Muscle layer of duodenum (tissue), 2 donors: ENCODE results near the gene NUDT16.
A peak's percentile ranks its signal among the peaks of the same experiment; 100 is the strongest.
"Not testable (repeated sequence)": the region's sequence is repeated elsewhere in the genome, so short reads cannot be mapped to it uniquely, and the experiment has no call there.

Experiments
- H3K27ac ChIP-seq: one replicate; pipeline ENCODE4 v1.7.0; 2013; ENCODE audit warnings: mild to moderate bottlenecking, low read length
- H3K27me3 ChIP-seq: one replicate; pipeline ENCODE4 v1.7.0; 2013; ENCODE audit warnings: low read depth, mild to moderate bottlenecking, control low read depth, low read length
- H3K36me3 ChIP-seq, 2 donors: one replicate each; pipeline ENCODE4 v1.7.0; 2013; ENCODE audit warnings: low read length in 2 of 2, control low read depth in 1 of 2, mild to moderate bottlenecking in 1 of 2; ENCODE audit not compliant: insufficient read depth in 2 of 2, control insufficient read depth in 1 of 2
- H3K4me1 ChIP-seq, 2 donors: one replicate each; pipeline ENCODE4 v1.7.0; 2013; ENCODE audit warnings: low read length in 2 of 2, mild to moderate bottlenecking in 2 of 2, control low read depth in 1 of 2, moderate library complexity in 1 of 2; ENCODE audit not compliant: insufficient read depth in 2 of 2, control insufficient read depth in 1 of 2
- H3K4me3 ChIP-seq, 2 donors: one replicate each; pipeline ENCODE4 v1.7.0; 2013; ENCODE audit warnings: low read length in 2 of 2, low read depth in 1 of 2, mild to moderate bottlenecking in 1 of 2
- H3K9me3 ChIP-seq, 2 donors: one replicate each; pipeline ENCODE4 v1.7.0; 2013; ENCODE audit warnings: low read length in 2 of 2, control low read depth in 1 of 2, mild to moderate bottlenecking in 1 of 2; ENCODE audit not compliant: control insufficient read depth in 1 of 2
- donor health status: healthy.

The NUDT16 gene

DNA sequence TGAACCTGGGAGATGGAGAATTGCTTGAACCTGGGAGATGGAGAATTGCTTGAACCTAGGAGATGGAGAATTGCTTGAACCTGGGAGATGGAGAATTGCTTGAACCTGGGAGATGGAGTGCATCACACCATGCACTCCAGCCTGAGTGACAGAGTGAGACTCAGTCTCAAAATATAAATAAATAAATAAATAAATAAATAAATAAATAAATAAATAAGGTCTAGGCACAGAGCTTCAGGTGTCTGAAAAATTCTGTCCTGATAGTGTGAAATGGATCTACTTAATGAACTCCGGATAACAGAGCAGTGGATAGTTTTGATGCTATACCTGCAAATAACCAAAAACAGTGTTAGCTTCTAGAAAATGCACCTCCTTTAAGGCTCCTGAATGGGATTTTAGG lies 24.3 kb upstream of the NUDT16 start:
- no peaks in the 10 kb centered on the region for H3K36me3 ChIP-seq
- peaks cover 0 to 12% of the 10 kb centered on the region in 2 donors for H3K4me1 ChIP-seq
- no peak overlapping the region for H3K27ac ChIP-seq
- H3K9me3 ChIP-seq: no peaks in the 10 kb centered on the region
- no peak overlapping the region for H3K4me3 ChIP-seq
- H3K27me3 ChIP-seq: no peaks in the 10 kb centered on the region

- no peak overlapping the region for H3K4me3 ChIP-seq
- no peaks in the 10 kb centered on the region for H3K9me3 ChIP-seq
- no peaks in the 10 kb centered on the region for H3K27me3 ChIP-seq
- H3K27ac ChIP-seq: no peak overlapping the region
- no peaks in the 10 kb centered on the region for H3K36me3 ChIP-seq
- H3K4me1 ChIP-seq: peaks cover 0 to 15% of the 10 kb centered on the region in 2 donors
Measured at GRCh38 chr3:131360191-131360755, 21.3 kb upstream of the NUDT16 start.

DNA sequence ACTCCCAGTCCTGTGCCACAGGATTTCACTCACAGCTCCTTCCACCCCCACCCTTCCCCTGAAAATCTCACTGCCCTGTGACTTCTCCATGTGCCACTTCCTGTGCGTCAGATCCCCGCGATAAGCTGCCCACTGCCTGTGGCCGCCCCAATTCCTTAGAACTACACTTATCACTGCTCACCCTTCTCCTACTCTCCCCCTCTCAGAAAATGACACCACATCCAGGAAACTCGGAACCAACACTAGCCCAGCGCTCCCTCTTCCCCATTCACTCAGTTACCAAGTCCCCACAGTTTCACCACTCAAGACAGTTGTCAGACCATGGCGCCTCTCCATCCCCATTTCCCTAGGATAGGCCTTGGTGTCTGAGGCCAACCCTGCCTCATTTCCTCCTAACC lies 20.5 kb upstream of the NUDT16 start:
- H3K4me3 ChIP-seq: peak overlapping the region; percentile 45 to 83
- not testable (repeated sequence) for H3K27me3 ChIP-seq, H3K36me3 ChIP-seq, H3K9me3 ChIP-seq
- H3K4me1 ChIP-seq: peaks cover 0 to 15% of the 10 kb centered on the region in 2 donors
- H3K27ac ChIP-seq: peak overlapping the region; percentile 43

GRCh38 chr3:131361464-131362421 lies 19.8 kb upstream of the NUDT16 start:
- no peaks in the 10 kb centered on the region for H3K9me3 ChIP-seq
- peak overlapping the region; percentile 45 to 83 for H3K4me3 ChIP-seq
- no peaks in the 10 kb centered on the region for H3K27me3 ChIP-seq
- peak overlapping the region; percentile 51 for H3K27ac ChIP-seq
- H3K4me1 ChIP-seq: peaks cover 0 to 15% of the 10 kb centered on the region in 2 donors
- no peaks in the 10 kb centered on the region for H3K36me3 ChIP-seq

DNA sequence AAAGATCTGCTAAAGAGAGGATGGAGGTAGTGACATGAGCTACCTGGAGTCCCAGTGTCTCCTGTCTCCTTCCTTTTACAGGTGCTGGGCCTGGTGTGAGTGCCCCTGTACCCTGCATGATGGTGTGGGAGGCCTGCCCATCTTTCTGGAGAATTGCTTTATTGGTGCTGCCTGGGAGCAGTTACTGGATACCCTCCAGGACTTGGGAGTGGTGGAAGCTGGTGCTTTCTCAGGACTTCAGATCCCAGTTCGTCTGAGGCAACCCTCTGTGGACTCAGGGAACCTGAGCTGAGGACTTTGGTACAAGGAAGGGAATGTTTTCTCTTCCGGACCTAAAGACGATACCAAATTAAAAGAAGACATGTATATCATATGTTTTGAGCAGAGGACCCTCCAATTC lies 18.3 kb upstream of the NUDT16 start:
- Histone ChIP-seq H3K27ac (no peak overlapping the region), H3K4me3 (peak overlapping the region in 1 of 2 donors; percentile 45), H3K27me3 (no peaks in the 10 kb centered on the region), H3K36me3 (no peaks in the 10 kb centered on the region), H3K4me1 (peaks cover 0 to 15% of the 10 kb centered on the region in 2 donors), H3K9me3 (no peaks in the 10 kb centered on the region)

DNA sequence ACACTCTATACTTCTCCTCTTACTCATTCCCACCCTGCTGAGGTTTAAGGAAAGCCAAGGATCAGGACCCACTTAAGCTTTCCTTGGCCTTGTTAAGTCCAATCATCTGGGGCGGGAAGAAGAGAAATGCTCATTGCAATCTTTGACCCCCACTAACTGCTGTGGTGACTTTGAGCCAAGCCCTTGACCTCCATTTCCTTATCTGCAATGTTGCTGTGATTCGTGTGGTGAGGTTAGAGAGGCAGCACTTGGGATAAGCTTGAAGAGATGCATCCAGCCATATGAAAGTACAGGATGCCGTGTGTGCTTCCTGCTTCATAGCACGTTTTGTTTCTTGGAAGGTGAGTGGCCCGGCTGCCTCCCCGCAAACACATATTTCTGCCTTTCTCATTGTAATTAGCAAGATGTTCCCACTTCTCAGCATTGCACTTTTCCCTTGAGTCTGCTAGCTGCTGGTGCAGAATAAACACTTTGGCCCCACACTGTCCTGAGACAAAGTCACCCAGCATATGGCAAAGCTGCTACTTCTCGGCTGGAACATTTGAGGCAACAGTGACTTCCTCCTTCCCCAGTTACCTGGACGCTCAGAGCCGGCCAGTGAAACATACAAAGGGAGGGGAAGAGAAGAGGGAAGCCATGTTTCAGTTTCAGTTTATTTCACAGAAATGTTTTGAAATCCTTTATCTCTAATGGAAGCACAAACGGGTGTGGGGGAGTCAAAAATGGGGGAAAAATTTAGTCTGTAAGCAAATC lies 10.5 kb upstream of the NUDT16 start:
- Histone ChIP-seq H3K27me3 (no peaks in the 10 kb centered on the region), H3K4me3 (no peak overlapping the region), H3K9me3 (no peaks in the 10 kb centered on the region), H3K27ac (no peak overlapping the region), H3K4me1 (no peaks in the 10 kb centered on the region), H3K36me3 (peaks cover 0 to 15% of the 10 kb centered on the region in 2 donors)

GRCh38 chr3:131371688-131372066 lies 9.9 kb upstream of the NUDT16 start:
- no peaks in the 10 kb centered on the region for H3K27me3 ChIP-seq
- no peak overlapping the region for H3K4me3 ChIP-seq
- no peak overlapping the region for H3K27ac ChIP-seq
- peaks cover 0 to 19% of the 10 kb centered on the region in 2 donors for H3K36me3 ChIP-seq
- H3K4me1 ChIP-seq: no peaks in the 10 kb centered on the region
- H3K9me3 ChIP-seq: no peaks in the 10 kb centered on the region

- H3K9me3 ChIP-seq: no peaks in the 10 kb centered on the region
- peaks cover 0 to 4% of the 10 kb centered on the region in 2 donors for H3K4me1 ChIP-seq
- H3K27ac ChIP-seq: no peak overlapping the region
- peaks cover 0 to 19% of the 10 kb centered on the region in 2 donors for H3K36me3 ChIP-seq
- H3K27me3 ChIP-seq: no peaks in the 10 kb centered on the region
- H3K4me3 ChIP-seq: no peak overlapping the region
Measured at GRCh38 chr3:131374741-131375140, 6.8 kb upstream of the NUDT16 start.

DNA sequence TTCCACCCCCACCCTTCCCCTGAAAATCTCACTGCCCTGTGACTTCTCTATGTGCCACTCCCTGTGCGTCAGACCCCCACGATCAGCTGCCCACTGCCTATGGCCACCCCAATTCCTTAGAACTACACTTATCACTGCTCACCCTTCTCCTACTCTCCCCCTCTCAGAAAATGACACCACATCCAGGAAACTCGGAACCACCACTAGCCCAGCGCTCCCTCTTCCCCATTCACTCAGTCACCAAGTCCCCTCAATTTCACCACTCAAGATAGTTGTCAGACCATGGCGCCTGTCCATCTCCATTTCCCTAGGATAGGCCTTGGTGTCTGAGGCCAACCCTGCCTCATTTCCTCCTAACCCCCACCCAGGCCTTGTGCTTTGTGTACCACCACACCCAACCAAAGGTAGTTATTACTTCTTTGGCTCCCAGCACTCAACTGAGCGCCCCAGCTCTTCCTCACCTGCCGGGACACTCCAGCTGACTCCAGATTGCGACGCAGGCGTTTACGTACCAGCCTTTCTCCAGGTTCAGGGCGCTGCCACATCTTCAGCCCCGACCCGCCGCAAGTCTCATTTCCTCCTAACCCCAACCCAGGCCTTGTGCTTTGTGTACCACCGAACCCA lies 641 bp upstream of the NUDT16 start:
- Histone ChIP-seq H3K4me1 (peaks cover 0 to 19% of the 10 kb centered on the region in 2 donors), H3K36me3 (peaks cover 12 to 17% of the 10 kb centered on the region in 2 donors), H3K27ac (peak overlapping the region; percentile 89)

DNA sequence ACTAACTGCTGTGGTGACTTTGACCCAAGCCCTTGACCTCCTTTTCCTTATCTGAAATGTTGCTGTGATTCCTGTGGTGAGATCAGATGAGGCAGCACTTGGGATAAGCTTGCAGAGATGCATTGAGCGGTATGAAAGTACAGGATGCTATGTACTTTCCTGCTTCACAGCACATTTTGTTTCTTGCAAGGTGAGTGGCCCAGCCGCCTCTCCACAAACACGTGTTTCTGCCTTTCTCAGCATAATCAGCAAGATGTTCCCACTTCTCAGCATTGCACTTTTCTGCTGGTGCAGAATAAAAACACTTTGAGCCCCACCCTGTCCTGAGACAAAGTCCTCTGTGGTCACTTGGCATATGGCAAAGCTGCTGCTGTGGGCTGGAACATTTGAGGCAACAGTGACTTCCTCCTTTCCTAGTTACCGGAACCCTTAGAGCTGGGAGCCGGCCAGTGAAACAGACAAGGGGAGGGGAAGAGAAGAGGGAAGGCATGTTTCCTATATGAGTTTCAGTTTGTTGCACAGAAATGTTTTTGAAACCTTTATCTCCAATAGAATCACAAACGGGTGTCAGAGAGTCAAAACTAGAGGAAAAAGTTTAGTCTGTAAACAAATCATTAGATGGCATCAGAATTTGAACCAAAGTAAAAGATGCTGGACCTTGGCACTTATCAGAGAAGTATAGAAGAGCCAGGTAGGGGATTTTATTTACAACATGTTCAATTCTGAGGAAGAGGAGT lies 5.0 kb downstream of the NUDT16 start:
- Histone ChIP-seq H3K4me3 (no peak overlapping the region), H3K27me3 (no peaks in the 10 kb centered on the region), H3K27ac (peak overlapping the region; percentile 67), H3K4me1 (peaks cover 0 to 9% of the 10 kb centered on the region in 2 donors), H3K36me3 (peaks cover 11 to 12% of the 10 kb centered on the region in 2 donors), H3K9me3 (no peaks in the 10 kb centered on the region)

More for the DNA sequence above, 641 bp upstream of the NUDT16 start:
- H3K27me3 ChIP-seq, H3K9me3 ChIP-seq: not testable (repeated sequence)
- peak overlapping the region; percentile 88 to 94 for H3K4me3 ChIP-seq
